ACHN (cell line): Measurements from ENCODE around the gene TEAD1.
A peak's percentile ranks its signal among the peaks of the same experiment; 100 is the strongest.

Experiments used
- DNase-seq: peaks from one replicate; pipeline ENCODE4 v3.0.0-alpha.2; 2015
- in situ Hi-C: cut with HindIII; loops from 2 replicates; pipeline ENCODE4 v1.10.0; 2017; ENCODE audit warnings: low sequenced_read_pairs, low pct_ligation_motif_present, low pct_unique_long_range_greater_than_20kb

TEAD1 gene

DNA sequence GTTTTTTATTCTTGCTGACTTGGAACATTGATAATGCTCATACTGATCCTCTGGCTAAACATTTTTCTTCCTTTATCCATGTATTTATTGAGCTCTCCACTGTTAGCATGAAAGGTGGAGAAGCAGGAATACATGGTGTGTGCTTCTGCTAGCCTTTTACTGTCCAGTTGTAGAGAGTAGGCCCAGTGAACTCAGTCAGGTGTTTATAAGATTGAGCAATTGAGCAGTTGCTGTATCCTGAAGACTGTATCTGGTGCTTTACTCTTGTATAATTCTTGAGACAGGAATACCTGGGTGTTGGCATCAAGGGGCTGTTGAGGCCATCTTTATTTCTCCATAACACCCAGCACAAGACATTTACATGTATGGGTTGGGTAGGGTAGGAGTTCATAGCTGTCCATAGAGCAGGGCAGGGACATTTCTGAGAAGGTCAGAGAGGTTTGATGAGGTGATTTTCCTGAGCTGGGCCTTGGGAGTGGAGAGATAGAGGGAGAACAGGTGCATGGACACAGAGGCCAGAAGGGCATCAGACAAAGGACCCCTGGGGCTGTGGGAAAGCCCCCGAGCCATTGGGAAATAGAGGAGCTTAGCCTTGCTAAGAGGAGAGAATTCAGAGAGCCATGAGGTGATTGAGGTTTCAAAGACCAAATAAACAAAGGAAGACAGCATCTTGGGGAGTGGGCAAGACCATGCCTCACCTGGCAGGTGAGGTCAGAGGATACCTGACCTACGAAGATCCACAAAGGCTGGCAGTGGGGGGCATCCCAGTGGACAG, 155.5 kb downstream of the TEAD1 start:
- in situ Hi-C loops = no loop called here

DNA sequence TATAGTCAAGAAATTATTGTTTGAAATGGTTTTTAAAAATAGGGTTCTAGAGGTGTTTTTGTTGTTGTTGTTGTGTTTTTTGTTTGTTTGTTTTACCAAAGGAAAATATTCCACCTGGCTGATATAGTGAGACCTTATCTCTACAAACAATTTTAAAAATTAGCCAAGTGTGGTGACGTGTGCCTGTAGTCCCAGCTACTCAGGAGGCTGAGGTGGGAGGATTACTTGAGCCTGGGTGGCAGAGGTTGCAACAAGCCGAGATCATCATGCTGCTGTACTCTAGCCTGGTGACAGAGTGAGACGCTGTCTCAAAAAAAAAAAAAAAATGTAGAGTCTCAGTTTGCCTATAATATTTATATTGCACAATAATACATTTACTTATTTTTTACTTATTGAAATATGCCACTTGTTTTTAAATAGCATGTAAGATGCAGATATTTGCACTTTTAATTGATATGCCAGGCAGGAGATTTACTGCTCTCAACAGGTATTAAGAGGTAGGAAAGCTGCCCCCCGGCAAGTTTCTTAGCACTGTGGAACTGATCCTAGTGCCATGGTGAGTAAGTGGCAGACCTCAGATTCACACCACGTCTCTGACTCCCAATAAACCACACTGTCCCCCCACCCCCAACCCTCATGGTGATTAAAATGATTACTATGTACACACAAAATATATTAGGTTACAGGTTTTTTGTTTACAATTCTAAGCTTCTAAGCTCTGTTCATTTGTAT, 157.4 kb downstream of the TEAD1 start:
- in situ Hi-C loops = no loop called here

More for the DNA sequence above, 155.5 kb downstream of the TEAD1 start:
- no peak for DNase-seq

DNA sequence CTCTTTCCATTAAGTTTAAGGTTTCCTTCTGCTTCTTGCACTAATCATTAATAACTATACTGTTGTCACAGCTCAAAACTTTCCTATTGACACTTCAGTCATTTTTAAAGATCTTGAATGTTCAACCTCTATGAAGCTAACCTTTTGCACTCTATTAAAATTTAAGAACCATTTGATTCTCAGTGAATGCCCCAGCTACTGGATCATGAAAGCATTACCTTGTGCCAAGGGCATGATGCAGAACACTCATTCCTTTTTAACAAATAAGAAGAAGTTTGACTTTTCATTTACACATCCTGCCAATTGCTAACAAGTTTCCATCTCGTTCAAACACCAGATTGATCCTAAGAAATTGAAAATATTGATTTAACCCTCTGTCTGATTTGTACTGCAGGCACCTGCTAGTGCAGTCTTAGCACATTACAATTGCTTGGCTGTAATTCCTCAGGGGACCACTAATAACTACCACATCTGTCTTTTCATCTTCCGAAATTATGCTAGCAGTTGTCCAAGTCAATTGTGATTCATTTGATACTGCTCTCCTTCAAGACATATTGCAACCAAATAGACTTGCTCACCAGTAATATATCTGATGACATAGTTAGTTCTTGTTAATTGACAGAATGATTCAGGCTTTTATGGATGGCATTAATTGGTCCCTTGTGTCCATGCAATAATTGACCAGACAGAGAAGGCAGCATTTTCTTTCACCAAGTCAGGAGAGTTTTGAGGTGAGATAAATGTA, 158.4 kb downstream of the TEAD1 start:
- DNase-seq = no peak
- in situ Hi-C loops = no loop called here

More for the DNA sequence above, 157.4 kb downstream of the TEAD1 start:
- no peak for DNase-seq

DNA sequence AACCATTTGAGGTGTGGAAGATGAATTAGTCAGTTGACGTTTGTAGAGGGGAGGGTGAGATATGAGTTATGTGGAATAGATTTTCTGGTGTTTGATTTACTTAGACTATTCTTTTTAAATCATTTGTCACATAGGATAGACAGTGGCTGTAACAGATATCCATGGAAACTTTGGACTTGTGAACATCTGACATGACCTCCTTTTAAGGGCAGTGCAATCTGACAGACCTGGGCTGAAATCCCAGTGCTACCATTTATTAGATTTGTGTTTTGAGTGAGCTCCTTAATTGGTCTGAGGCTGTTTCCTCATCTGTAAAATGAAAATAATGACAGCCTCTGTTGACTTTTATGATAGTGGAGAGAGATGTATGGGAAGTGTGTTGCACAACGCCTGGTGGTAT, 159.9 kb downstream of the TEAD1 start:
- no peak for DNase-seq
- in situ Hi-C loops = no loop called here

DNA sequence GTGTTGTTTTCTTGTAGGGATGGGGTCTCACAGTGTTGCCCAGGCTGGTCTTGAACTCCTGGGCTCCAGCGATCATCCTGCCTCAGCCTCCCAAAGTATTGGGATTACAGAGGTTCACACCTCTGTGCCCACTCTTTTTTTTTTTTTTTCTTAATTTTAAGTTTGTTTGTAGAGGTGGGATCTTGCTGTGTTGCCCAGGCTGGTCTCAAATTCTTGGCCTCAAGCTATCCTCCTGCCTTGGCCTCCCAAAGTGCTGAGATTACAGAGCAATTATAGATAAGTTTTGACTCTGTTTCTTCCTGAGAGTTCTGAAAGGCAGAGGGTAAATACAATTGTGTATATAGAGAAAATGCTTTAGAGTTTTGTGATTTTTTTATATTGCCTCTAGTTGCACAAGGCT, 160.4 kb downstream of the TEAD1 start:
- in situ Hi-C loops = no loop called here
- no peak for DNase-seq

DNA sequence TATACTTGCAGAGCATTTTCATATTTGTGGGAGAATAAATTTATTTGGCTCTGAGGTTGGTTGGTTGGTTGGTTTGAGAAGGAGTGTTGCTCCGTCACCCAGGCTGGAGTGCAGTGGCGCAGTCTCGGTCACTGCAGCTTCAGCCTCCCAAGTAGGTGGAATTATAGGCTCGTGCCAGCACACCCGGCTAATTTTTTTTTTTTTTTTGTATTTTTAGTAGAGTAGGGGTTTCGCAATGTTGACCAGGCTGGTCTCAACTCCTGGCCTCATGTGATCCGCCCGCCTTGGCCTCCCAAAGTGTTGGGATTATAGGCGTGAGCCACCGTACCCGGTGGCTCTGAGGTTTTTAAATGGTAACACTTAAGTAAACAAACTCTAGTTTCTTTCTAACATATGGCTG, 161.1 kb downstream of the TEAD1 start:
- in situ Hi-C loops = no loop called here
- no peak for DNase-seq

DNA sequence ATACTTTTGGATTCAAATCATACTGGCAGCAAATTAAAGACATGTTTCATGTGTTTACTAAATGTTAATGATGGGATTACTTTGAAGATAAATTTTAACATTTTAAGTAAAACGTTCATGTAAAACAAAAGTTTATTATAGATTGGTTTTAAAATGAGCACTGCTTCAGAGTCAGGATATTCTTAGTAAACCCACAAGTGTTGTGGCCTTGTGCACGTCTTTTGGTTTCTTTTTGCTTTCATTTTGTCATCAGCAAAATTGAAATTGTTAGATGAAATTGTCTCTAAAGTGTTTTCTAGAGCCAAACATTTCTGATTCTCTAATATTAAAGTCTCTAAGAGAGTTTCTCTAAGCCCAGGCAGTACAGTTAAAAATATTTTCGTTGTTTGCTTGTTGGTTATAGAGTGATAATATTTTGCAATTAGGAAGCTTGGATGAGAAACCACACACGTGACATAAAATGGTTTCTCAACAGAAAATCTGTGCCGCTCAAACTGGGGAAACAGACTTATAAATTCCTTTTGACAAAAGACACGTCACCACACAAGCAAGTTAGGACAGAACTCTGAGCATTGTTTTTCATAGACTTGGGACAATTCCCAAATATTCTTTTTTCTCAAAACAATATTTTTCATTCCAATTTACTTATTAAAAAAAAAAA, 164.4 kb downstream of the TEAD1 start:
- no peak for DNase-seq
- in situ Hi-C loops = no loop called here

DNA sequence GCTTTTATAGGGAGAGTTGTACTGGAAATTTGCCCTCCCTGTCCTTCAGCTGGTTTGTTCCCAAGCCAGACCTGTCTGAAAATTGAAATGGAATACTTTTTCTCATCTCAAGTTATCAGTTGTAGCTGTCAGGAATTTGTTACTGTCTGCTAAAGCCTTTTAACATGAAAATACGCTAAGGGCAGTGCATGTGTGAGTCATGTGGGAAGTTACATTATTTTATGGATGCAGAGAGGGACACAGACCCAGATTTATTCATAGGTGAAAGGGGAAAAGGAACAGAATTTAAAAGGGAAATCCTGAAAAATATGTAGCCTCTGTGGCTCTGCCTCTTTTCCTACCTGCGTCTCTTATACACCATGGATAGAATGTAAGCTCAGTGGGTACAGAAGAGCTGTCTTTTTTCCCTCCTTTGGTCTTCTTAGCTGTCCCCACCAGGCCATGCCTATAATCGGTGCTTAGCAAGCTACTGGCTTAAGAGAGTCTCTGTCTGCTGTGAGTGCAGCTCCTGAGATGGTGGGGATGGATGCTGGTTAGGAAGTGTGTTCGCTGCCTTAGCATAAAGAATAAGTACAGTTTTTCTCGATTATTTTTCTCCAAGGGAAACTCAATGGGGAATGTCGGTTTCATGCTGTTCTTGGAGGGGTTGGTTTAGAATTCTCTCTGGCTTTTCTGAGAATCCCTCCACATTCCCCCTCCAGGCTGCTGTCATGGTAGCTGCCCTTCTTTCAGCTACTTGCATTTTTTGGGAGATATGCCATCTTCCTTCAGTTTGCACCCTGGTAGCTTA, 166.8 kb downstream of the TEAD1 start:
- in situ Hi-C loops = no loop called here
- DNase-seq = no peak

DNA sequence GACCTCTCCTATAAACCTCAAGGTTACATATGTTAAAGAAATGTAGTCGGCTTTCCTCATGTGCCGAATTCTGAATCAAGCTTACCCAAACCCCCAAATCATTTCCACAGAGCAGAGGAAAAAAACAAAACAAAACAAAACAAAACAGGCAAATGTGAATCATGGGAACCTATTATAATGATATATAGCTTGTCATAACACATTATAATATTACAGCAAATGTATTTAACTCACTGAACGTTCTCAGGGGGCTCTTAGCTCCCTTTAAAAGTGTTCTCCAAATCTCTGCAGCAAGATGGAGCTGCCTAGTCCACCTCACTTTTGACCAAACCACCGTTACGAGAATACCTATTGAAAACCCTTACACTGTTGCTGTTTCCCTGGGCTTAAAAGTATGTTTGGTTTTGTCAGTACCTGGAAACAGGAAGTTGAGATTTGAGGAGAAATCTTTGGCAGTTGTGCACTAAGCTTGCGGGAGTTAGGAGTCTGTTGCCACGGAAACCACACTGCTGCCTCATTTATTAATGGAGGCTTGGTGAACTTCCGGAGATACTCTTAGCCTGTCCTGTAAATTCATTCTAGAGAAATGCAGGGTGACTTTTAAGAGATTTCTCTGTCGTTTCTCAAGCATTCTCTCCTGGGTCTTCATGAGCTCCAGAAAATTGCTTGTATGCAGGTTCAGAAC, 167.9 kb downstream of the TEAD1 start:
- no peak for DNase-seq
- in situ Hi-C loops = no loop called here

DNA sequence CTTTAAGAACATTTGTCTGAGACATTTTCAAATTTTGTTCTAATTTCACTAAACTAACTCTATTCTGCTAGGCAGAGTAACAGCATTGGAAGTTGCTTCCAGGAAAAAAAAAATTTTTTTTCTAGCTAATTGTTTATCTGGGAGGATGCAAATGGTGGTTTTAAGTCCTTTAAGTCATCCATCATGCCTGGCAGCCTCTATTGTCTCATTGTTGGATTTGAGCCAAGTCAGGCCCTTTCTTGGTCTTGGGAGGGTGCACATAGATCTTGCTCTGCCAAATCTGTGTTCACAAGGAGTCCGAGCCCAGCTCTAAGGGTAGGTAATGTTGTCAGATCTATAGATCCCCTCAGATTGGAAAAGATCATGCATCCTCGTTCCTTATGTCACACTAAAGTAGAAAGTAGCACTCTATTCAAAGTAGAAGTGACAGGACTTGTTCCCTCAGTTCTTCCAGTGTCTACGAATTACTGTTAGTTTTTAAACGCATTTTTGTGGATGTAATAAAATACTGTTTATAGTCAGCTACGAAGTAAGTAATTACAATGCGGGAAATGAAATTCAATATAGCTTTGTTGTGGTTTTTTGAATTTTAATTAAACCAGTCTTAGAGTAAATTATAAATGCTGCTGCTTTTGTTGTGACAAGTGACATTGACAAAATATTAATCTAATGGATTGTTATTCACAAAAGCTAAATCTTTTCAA, 168.9 kb downstream of the TEAD1 start:
- peak; percentile 26 for DNase-seq
- in situ Hi-C loops = no loop called here

DNA sequence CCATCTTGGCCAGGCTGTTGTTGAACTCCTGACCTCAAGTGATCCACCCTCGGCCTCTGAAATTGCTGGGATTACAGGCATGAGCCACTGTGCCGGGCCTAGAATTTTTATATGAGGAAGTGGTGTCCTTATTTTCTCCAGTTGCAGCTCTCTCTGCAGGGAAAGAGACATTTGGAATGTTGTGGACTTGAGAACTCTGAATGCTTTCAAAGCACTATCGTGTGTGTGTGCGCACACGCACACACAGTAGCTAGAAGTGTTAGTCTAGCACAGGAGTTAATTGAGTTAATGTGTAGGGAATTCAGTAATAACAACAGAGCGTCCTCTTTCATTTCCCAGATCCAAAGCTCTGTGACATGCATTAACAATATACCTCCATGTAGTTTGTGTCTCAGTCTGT, 170.9 kb downstream of the TEAD1 start:
- in situ Hi-C loops = no loop called here
- no peak for DNase-seq

DNA sequence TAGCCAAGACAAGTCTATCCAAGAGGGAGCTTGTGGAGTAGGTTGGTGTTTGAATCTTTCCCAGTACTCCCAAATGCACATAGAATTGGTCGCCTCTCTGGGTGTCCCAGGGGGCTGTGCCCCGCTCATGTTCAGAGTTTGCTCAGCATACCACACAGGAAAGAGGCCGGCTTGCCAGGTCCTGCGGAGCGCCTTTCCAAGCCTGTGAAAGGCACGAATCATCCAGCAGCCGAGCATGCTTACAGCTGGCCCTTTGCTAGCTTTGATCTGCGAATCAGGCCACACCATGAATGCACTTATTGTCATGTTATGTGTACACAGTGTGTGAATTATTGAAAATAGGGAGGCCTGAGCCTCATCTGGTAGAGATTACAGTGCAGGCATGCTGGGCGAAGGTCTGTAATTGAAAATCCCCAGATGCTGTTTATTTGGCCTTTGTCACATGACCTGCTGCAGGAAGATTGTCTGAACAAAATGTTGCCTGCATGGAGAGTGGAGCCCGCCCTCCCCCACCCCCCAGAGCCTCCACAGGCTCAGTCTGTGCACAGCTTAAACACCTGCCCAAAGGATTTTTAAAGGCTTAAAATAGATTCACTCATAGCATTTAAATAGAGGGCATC, 171.6 kb downstream of the TEAD1 start:
- in situ Hi-C loops = no loop called here
- no peak for DNase-seq

DNA sequence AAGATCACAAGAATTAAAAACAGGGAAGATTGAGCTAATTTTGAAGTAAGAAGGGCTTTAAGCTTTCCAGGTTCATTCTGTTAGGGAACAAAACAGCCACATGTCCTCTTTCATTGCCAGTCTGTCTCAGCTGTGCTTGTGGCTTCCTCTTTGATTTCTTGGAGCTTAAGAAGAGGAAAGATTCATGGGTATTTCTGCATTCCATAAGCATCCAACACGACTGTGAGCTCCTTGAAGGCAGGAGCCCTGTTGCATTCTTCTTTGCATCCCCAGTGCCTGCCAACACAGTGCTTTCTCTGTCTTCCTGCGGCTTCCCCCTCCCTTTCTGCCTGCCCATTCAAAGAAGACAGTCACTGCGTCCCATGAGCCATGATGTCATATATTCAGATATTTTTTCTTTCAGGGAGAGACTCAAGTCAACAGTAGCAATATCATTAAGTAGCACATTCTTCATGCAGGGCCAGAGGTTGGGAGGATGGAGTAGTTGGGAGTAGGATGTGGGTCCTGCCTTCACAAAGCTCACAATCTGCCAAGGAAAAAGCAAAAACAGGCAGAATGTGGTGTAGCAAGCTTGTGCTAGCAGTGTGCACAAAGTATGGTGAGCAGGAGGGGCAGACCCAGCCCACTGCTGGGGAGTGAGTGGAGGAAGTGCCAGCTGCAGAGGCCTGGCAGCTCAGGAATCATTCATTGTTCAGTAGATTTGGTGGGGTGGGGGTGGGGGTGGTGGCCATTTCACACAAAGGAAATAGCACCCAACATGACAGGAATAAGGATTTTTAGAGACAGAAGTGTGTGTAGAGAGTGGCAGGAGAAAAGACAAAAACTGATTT, 172.8 kb downstream of the TEAD1 start:
- no peak for DNase-seq
- in situ Hi-C loops = no loop called here

DNA sequence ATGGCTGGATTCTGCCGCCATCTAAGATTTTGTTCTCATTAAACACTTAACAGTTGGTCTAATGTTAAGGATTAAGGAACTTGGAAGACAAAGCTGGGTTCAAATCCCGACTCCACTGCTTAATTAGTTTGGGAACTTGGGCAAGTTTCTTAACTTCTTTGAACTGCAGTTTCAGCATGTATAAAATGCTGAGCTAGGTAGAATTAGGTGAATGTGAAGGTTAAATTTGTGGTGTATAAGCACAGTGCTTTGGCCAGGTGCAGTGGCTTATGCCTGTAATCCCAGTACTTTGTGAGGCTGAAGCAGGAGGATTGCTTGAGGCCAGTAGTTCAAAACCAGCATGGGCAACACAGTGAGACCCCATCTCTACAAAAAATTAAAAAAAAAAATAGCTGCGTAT, 174.2 kb downstream of the TEAD1 start:
- in situ Hi-C loops = no loop called here
- DNase-seq = no peak

DNA sequence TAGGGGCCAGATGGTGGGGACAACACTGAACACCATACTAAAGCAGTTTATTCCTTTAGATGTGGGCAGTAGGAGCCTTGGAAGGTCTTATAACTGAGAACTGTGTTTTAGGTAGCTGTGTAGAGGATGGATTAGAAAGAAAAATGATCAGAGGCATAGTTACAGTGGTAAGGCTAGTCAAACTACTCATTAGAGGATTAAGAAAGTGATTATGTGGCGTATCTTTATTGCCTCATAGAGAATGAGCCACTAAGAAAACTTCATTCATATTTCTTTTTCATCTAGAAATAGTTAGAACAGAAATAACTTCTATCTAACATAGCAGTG, 179.1 kb downstream of the TEAD1 start:
- no peak for DNase-seq
- in situ Hi-C loops = no loop called here

DNA sequence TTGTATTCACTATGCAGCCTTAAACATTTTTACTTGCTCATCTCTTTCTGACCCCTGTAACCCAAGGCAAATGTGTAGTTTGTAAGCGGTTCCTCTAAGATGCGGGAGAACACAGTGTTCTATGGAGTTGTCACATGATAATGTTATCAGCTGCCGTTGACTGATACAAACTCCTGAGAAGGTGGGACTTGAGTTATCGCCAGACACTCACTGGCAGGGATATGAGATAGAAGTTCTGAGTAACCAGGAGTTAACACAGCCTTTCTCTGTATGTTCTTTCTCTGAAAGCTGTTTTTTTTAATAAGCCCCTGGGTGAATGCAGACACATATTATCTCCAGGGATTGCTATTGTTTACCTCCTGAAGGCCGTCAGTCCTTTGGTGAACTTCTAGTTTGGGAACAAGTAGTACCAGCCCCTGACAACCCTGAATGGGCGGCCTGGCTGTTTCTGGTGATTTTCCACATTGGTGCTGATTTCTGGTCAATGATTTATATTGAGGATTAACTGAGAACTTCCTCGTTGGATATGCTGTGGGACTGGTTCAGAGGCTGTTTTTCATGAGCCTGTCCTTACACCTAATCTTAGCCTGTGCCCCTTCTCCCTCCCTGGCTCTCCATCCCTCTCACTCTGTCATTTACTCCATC, 179.6 kb downstream of the TEAD1 start:
- in situ Hi-C loops = no loop called here
- DNase-seq = peak; percentile 32
